ENCODE data around the gene AP2M1. TPM values are rescaled to one million over a fixed set of nuclear protein-coding genes. Genes with fewer than 3 reads are reported as not detected.

The AP2M1 gene
- total RNA-seq, 4 donors from 2014 or later = 178 to 227 (median 198) TPM

DNA sequence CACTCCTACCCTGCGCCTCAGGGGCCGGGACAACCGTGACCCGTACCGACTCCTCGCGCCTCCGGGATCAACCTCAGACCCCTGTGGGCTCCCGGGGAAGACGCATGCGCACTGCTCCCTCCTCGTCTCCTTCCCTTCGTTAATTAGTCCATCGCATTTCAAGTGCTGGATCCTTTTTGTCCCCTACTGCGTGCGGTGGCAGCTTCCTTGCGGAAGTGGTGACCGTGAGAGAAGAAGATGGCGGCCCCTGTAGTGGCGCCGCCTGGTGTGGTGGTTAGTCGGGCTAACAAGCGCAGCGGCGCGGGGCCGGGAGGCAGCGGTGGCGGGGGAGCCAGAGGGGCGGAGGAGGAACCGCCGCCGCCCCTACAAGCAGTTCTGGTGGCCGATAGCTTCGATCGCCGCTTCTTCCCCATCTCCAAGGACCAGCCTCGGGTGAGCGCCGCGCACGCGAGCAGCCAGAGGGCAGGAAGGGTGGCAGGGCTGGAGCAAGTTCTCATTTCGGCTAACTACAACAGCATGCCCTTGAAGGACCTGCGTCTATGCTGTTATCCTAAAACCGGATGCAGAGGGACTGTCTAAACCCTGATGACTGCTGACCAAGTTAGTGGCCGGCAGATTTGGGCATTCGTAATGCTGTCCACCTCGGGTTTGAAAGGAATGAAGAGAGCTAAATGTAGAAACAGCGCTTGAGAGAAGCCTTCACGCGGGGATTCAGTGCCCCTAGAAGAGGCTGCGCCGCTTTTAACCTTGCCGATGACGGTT, 39.3 kb upstream of the AP2M1 start, which contains the start of gene EIF2B5:
EIF2B5 (plus strand) TSS at position 210 of the 762 bp plus-strand sequence; CDS start at position 238, 28 bp downstream.
- TF ChIP-seq, protein P1, sequence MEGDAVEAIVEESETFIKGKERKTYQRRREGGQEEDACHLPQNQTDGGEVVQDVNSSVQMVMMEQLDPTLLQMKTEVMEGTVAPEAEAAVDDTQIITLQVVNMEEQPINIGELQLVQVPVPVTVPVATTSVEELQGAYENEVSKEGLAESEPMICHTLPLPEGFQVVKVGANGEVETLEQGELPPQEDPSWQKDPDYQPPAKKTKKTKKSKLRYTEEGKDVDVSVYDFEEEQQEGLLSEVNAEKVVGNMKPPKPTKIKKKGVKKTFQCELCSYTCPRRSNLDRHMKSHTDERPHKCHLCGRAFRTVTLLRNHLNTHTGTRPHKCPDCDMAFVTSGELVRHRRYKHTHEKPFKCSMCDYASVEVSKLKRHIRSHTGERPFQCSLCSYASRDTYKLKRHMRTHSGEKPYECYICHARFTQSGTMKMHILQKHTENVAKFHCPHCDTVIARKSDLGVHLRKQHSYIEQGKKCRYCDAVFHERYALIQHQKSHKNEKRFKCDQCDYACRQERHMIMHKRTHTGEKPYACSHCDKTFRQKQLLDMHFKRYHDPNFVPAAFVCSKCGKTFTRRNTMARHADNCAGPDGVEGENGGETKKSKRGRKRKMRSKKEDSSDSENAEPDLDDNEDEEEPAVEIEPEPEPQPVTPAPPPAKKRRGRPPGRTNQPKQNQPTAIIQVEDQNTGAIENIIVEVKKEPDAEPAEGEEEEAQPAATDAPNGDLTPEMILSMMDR (IDR thresholded peaks at IDR 0.05; ENCODE audit: low read depth) = no peak

DNA sequence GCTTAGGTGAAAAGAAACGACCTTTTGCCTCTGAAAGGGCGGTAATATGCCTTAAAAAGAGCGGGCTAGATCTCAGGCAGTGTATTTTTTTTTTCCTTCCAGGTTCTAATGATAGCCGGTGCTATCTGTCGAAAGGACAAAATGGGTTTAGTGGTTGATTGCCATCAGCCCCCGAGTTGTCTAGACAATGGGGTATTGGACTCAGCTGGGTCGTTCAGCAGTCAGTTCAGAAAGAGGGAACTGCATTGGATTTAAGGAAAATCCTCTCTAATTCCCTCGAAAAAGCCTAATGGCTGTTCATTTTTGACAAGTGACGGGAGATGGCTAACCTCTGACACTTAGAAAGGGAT, 38.8 kb upstream of the AP2M1 start:
- TF ChIP-seq, protein P1 (IDR thresholded peaks at IDR 0.05; ENCODE audit: low read depth) = no peak

DNA sequence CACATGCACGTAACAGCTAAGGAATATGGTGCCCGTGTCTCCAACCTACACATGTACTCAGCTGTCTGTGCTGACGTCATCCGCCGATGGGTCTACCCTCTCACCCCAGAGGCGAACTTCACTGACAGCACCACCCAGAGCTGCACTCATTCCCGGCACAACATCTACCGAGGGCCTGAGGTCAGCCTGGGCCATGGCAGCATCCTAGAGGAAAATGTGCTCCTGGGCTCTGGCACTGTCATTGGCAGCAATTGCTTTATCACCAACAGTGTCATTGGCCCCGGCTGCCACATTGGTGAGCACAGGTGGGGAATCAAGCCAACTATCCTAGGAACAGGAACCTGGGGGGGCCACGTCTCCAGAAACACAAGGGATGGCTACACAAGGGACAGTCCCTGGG, 34.2 kb upstream of the AP2M1 start:
- TF ChIP-seq, protein P1 (IDR thresholded peaks at IDR 0.05; ENCODE audit: low read depth) = no peak

DNA sequence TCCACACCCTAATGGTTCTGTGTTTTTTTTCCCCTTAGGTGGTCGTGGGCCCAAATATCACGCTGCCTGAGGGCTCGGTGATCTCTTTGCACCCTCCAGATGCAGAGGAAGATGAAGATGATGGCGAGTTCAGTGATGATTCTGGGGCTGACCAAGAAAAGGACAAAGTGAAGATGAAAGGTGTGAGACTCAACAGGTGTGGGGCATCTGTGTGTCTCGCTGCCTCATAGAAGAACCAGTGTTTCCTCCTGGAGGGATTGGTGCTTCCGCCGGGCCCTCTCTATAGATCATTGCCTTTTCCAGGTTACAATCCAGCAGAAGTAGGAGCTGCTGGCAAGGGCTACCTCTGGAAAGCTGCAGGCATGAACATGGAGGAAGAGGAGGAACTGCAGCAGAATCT, 32.5 kb upstream of the AP2M1 start:
- TF ChIP-seq, protein P1 (IDR thresholded peaks at IDR 0.05; ENCODE audit: low read depth) = no peak

DNA sequence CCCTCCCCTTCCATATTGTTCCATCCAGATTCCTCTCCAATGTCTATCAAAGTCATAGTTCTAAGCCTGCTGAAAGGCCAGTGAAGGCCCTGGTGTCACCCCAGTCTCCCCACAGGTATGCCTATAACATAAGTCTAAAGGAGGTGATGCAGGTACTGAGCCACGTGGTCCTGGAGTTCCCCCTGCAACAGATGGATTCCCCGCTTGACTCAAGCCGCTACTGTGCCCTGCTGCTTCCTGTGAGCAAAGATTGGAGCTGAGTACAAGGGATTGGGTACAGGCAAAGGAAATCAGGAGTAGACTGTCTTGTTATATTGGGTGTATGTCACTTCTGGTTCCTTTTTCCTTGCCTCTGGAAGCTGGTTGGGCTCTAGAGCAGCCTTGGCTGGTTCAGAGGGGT, 31.3 kb upstream of the AP2M1 start:
- TF ChIP-seq, protein P1 (IDR thresholded peaks at IDR 0.05; ENCODE audit: low read depth) = no peak

DNA sequence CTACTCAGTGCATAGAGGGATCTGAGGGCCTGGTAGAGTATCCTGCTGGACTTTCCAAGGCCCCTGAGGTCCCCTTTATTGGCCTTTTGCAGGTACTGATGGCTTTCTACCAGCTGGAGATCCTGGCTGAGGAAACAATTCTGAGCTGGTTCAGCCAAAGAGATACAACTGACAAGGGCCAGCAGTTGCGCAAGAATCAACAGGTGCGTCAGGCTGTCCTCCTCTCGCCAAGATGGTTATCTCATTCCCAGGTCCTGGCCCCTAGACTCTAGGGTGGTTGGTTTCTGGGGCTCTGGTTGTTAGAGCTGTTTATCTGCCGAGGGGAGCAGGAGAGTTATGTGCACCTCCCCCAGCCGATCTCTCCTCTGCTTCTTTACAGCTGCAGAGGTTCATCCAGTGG, 30.1 kb upstream of the AP2M1 start:
- TF ChIP-seq, protein P1 (IDR thresholded peaks at IDR 0.05; ENCODE audit: low read depth) = no peak

DNA sequence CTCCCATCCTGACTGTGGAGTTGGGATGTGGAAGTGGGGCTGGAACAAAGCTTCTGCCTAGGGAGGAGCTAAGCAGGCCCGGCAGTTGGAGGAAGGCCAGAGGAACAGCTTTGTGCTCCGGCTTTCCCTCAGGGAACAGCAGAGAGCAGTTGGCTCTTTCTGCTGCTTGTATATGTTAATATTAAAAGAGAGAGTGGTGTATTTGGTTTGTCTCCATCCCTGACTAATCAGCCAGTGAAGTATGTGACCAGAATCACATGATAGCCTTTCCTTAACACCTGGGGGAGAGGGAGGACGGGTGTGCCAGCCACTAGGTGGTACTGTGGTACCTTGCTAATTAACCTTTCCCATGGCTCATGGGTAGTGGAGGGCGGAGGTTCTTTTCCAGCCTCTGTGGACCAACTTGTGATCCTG, 29.5 kb upstream of the AP2M1 start:
- TF ChIP-seq, protein P1 (IDR thresholded peaks at IDR 0.05; ENCODE audit: low read depth) = no peak
